Activated naive CD4-positive, alpha-beta T cell treated with anti-CD3 and anti-CD28 coated beads for 36 hours (primary cell): ENCODE data around the gene ABHD11. TPM values are rescaled to one million over a fixed set of nuclear protein-coding genes. Genes with fewer than 3 reads are reported as not detected.
A peak's percentile ranks its signal among the peaks of the same experiment; 100 is the strongest.
"Not testable (repeated sequence)": the region's sequence is repeated elsewhere in the genome, so short reads cannot be mapped to it uniquely, and the experiment has no call there.

Experiments used
- CTCF ChIA-PET: fragments of 350-600 bp; sonication (Branson Sonifier 250); formaldehyde crosslinking; loops from one replicate; lab custom pipeline; 2021; ENCODE audit warnings: antibody characterized with exemption; lab: Charles Lee
- DNase-seq: peaks from one replicate; pipeline ENCODE4 v3.0.0-alpha.2; 2020
- H3K27ac Mint-ChIP-seq: one replicate; pipeline ENCODE4 v1.8.0; 2021; ENCODE audit warnings: mild to moderate bottlenecking, mixed read lengths
- H3K27me3 Mint-ChIP-seq: one replicate; pipeline ENCODE4 v1.8.0; 2021; ENCODE audit warnings: low read depth, mixed read lengths
- H3K36me3 Mint-ChIP-seq: one replicate; pipeline ENCODE4 v1.8.0; 2021; ENCODE audit warnings: low read depth, mixed read lengths
- H3K4me1 Mint-ChIP-seq: one replicate; pipeline ENCODE4 v1.8.0; 2021; ENCODE audit warnings: low read depth, mixed read lengths
- H3K4me3 Mint-ChIP-seq: one replicate; pipeline ENCODE4 v1.8.0; 2021; ENCODE audit warnings: mild to moderate bottlenecking, moderate library complexity, mixed read lengths
- H3K9me3 Mint-ChIP-seq: one replicate; pipeline ENCODE4 v1.8.0; 2021; ENCODE audit warnings: mixed read lengths
- intact Hi-C: fragments of 100-400 bp; cut with micrococcal nuclease; formaldehyde crosslinking; loops from one replicate; pipeline ENCODE4 v1.15.1; 2023
- total RNA-seq, 2 experiments: library from RNA; stranded (reverse); gene quantifications; one replicate each; pipeline ENCODE4 v1.2.3, GENCODE V29; 2021

The ABHD11 gene
- total RNA-seq, 2 experiments from 2014 or later = 9.4 to 11.3 TPM

- DNase-seq = no peak
- no peaks in the 10 kb centered on the region for H3K9me3 Mint-ChIP-seq
- H3K27me3 Mint-ChIP-seq = peaks cover 8% of the 10 kb centered on the region
- no peaks in the 10 kb centered on the region for H3K4me1 Mint-ChIP-seq
- H3K4me3 Mint-ChIP-seq = no peak overlapping the region
- H3K27ac Mint-ChIP-seq = no peak overlapping the region
- CTCF ChIA-PET = interaction anchor here (0.6 to 4.9 kb wide), 9 partner anchors 25 to 140 kb away, joined by 3 to 51 read pairs (median 4); no protein-coding TSS in a partner anchor
- no peaks in the 10 kb centered on the region for H3K36me3 Mint-ChIP-seq
- intact Hi-C loops = no loop called here
Observed at GRCh38 chr7:73726083-73726466, 12.5 kb downstream of the ABHD11 start.

DNA sequence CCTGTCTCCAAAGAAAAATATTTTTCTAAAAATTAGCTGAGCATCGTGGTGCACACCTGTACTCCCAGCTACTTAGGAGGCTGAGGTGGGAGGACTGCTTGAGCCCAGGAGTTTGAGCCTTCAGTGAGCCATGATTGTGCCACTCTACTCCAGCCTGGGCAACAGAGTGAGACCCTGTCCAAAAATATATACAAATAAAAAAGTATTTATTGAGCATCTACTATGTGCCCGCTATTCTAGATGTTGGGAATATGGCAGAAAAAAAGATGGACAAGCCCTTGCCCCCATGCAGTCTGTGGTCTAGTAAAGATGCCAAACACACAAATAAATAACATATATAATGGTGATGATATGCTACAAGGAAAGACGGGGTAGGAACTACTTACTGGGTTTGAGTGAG is 14.8 kb downstream of the ABHD11 start:
- DNase-seq = no peak
- intact Hi-C loops = no loop called here
- peaks cover 10% of the 10 kb centered on the region for H3K27me3 Mint-ChIP-seq
- CTCF ChIA-PET = interaction anchor here (0.6 to 4.9 kb wide), 11 partner anchors 14 to 788 kb away, joined by 3 to 51 read pairs (median 3); partner anchors contain the start of gene MLXIPL
- H3K27ac Mint-ChIP-seq = no peak overlapping the region
- no peaks in the 10 kb centered on the region for H3K4me1 Mint-ChIP-seq
- H3K9me3 Mint-ChIP-seq = no peaks in the 10 kb centered on the region
- no peak overlapping the region for H3K4me3 Mint-ChIP-seq
- no peaks in the 10 kb centered on the region for H3K36me3 Mint-ChIP-seq

GRCh38 chr7:73722785-73723184 is 15.8 kb downstream of the ABHD11 start:
- Mint-ChIP-seq H3K36me3 (no peaks in the 10 kb centered on the region), H3K27ac (no peak overlapping the region), H3K4me3 (no peak overlapping the region), H3K9me3 (no peaks in the 10 kb centered on the region), H3K27me3 (peaks cover 4% of the 10 kb centered on the region), H3K4me1 (peaks cover 8% of the 10 kb centered on the region)
- intact Hi-C loops = no loop called here
- CTCF ChIA-PET = interaction anchor here (1.1 to 4.9 kb wide), 4 partner anchors 10 to 115 kb away, joined by 3 to 51 read pairs (median 4); partner anchors contain the start of genes MLXIPL and VPS37D
- no peak for DNase-seq

- H3K27me3 Mint-ChIP-seq, intact Hi-C loops, H3K9me3 Mint-ChIP-seq, H3K36me3 Mint-ChIP-seq, DNase-seq, H3K27ac Mint-ChIP-seq, H3K4me3 Mint-ChIP-seq: not testable (repeated sequence)
- peaks cover 14% of the 10 kb centered on the region for H3K4me1 Mint-ChIP-seq
- CTCF ChIA-PET = interaction anchor here (1.0 to 1.3 kb wide), 4 partner anchors 10 to 93 kb away, joined by 3 to 6 read pairs (median 3); partner anchors contain the start of gene VPS37D
Observed at GRCh38 chr7:73722182-73722581, 16.4 kb downstream of the ABHD11 start.

GRCh38 chr7:73721377-73721817 is 17.2 kb downstream of the ABHD11 start:
- DNase-seq = no peak
- Mint-ChIP-seq H3K27me3 (peaks cover 4% of the 10 kb centered on the region), H3K27ac (no peak overlapping the region), H3K4me3 (peak overlapping the region; percentile 39), H3K9me3 (no peaks in the 10 kb centered on the region), H3K36me3 (no peaks in the 10 kb centered on the region), H3K4me1 (peaks cover 20% of the 10 kb centered on the region)
- intact Hi-C loops = no loop called here
- CTCF ChIA-PET = interaction anchor here (1.0 to 1.3 kb wide), 3 partner anchors 11 to 92 kb away, joined by 3 to 6 read pairs (median 3); no protein-coding TSS in a partner anchor

GRCh38 chr7:73720443-73720842 is 18.2 kb downstream of the ABHD11 start:
- intact Hi-C loops, H3K9me3 Mint-ChIP-seq, H3K36me3 Mint-ChIP-seq, DNase-seq, H3K27ac Mint-ChIP-seq, H3K27me3 Mint-ChIP-seq: not testable (repeated sequence)
- CTCF ChIA-PET = interaction anchor here (0.8 kb wide), 1 partner anchor 114 kb away, joined by 5 read pairs; no protein-coding TSS in a partner anchor
- H3K4me1 Mint-ChIP-seq = peaks cover 30% of the 10 kb centered on the region
- H3K4me3 Mint-ChIP-seq = peak overlapping the region; percentile 71

- H3K27me3 Mint-ChIP-seq = peaks cover 3% of the 10 kb centered on the region
- no peaks in the 10 kb centered on the region for H3K9me3 Mint-ChIP-seq
- H3K4me3 Mint-ChIP-seq = peak overlapping the region; percentile 71
- no peaks in the 10 kb centered on the region for H3K36me3 Mint-ChIP-seq
- peaks cover 33% of the 10 kb centered on the region for H3K4me1 Mint-ChIP-seq
- intact Hi-C loops = loop anchor here (1.0 to 10.0 kb wide), 7 partner anchors 19 to 935 kb away; partner anchors contain the start of genes ABHD11, BAZ1B, BUD23 and DNAJC30
- no peak overlapping the region for H3K27ac Mint-ChIP-seq
- DNase-seq = no peak
- CTCF ChIA-PET = interaction anchor here (0.8 kb wide), 1 partner anchor 113 kb away, joined by 5 read pairs; no protein-coding TSS in a partner anchor
Observed at GRCh38 chr7:73719806-73720169, 18.8 kb downstream of the ABHD11 start.

- Mint-ChIP-seq H3K9me3 (no peaks in the 10 kb centered on the region), H3K27me3 (peaks cover 2% of the 10 kb centered on the region), H3K4me3 (peak within 1 kb of the TSS; percentile 77), H3K27ac (no peak within 1 kb of the TSS), H3K4me1 (peaks cover 33% of the 10 kb centered on the region), H3K36me3 (no peaks in the 10 kb centered on the region)
- CTCF ChIA-PET = interaction anchor here (0.8 kb wide), 1 partner anchor 112 kb away, joined by 5 read pairs; no protein-coding TSS in a partner anchor
- peak; percentile 69 for DNase-seq
- intact Hi-C loops = loop anchor here (1.0 to 10.0 kb wide), 7 partner anchors 19 to 936 kb away; partner anchors contain the start of genes ABHD11, BAZ1B, BUD23 and DNAJC30
Observed at GRCh38 chr7:73718905-73719805, 19.4 kb downstream of the ABHD11 start, which contains the start of gene STX1A. TSS of gene STX1A (minus strand) at chr7:73719669. CDS start at chr7:73719631, 38 bp downstream.

GRCh38 chr7:73718438-73718881 is 20.1 kb downstream of the ABHD11 start:
- H3K9me3 Mint-ChIP-seq = no peaks in the 10 kb centered on the region
- no peaks in the 10 kb centered on the region for H3K36me3 Mint-ChIP-seq
- DNase-seq = peak; percentile 47
- intact Hi-C loops = loop anchor here (2.0 to 10.0 kb wide), 5 partner anchors 52 to 936 kb away; partner anchors contain the start of genes BAZ1B, GTF2I, TYW1B and VPS37D
- H3K4me1 Mint-ChIP-seq = peaks cover 33% of the 10 kb centered on the region
- peak overlapping the region; percentile 72 for H3K27ac Mint-ChIP-seq
- CTCF ChIA-PET = interaction anchor here (1.3 kb wide), 1 partner anchor 16 kb away, joined by 4 read pairs; no protein-coding TSS in a partner anchor
- peaks cover 2% of the 10 kb centered on the region for H3K27me3 Mint-ChIP-seq
- H3K4me3 Mint-ChIP-seq = peak overlapping the region; percentile 77

DNA sequence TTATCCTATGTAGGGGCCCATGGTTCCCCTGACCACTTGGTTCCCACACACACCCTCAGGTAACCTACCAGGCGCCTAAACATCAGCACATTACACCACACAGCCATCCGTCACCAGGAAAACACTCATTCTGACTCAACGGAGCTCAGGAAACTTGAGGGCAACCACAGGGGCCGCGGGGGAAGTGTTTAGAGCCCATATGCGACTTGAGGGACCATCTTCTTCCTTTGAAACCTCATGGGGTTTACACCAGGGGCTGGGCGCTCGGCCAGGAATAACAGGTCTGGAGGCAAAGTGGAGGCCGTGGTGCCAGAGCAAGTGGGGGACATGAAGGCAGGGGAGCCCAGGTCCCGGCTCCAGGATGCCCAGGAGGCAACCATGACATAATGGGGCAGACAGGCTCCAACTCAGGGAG is 20.6 kb downstream of the ABHD11 start:
- no peaks in the 10 kb centered on the region for H3K36me3 Mint-ChIP-seq
- peaks cover 33% of the 10 kb centered on the region for H3K4me1 Mint-ChIP-seq
- intact Hi-C loops = loop anchor here (2.0 to 10.0 kb wide), 5 partner anchors 51 to 937 kb away; partner anchors contain the start of genes BAZ1B, GTF2I, TYW1B and VPS37D
- H3K27ac Mint-ChIP-seq = peak overlapping the region; percentile 72
- no peaks in the 10 kb centered on the region for H3K9me3 Mint-ChIP-seq
- H3K4me3 Mint-ChIP-seq = peak overlapping the region; percentile 77
- CTCF ChIA-PET = interaction anchor here (1.3 kb wide), 1 partner anchor 17 kb away, joined by 4 read pairs; no protein-coding TSS in a partner anchor
- H3K27me3 Mint-ChIP-seq = peaks cover 2% of the 10 kb centered on the region
- DNase-seq = peak; percentile 91

DNA sequence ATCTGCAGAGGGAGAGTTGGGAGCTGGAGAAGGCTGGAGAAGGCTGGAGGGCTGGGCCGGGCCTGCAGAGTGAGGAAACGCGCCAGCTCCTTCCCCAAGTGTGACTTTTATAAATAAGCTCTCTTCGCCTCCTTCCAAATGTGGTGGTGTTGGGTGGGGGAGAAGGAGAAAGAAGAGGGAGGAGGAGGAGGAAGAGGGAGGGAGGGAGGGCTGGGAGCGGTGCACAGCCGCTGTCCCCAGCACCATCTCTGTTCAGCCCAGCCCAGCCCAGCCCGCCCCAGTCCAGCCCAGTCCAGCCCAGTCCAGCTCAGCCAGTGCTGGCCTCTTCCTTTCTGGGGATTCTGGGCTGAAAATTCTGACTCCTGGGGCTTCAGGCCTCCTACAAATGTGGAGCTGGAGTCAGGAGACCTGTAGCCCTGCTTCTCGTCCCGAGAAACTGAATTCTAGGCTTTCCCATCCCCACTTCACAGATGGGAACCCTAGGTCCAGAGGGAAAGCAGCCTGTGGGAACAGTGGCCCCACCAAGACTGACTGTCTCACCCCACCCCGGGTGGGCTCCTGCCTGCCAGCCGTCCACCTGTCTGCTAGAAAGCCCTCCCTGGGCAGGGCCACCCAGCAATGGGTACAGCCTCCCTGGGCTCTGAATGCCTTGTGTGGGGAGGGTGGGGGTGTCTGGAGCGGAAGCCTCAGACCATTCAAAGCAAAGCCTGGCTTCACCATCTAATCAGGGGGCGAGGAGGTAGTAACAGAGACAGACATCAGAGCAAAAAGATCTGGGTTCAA is 21.4 kb downstream of the ABHD11 start:
- CTCF ChIA-PET = interaction anchor here (0.7 to 3.6 kb wide), 6 partner anchors 8 to 118 kb away, joined by 3 to 14 read pairs (median 4); no protein-coding TSS in a partner anchor
- no peak for DNase-seq
- intact Hi-C loops = loop anchor here (5.0 to 10.0 kb wide), 3 partner anchors 70 to 938 kb away; partner anchors contain the start of genes GTF2I and TYW1B
- Mint-ChIP-seq H3K27ac (peak overlapping the region; percentile 72), H3K27me3 (peaks cover 2% of the 10 kb centered on the region), H3K9me3 (no peaks in the 10 kb centered on the region), H3K4me1 (peaks cover 33% of the 10 kb centered on the region), H3K4me3 (peak overlapping the region; percentile 77), H3K36me3 (no peaks in the 10 kb centered on the region)
